Neural cell (in vitro differentiated cells): ENCODE data around the gene EXOC1L.

Source experiments
- EP300 ChIP-seq: fragments of 450-650 bp; conservative IDR thresholded peaks from 2 replicates; pipeline ENCODE4 v1.6.1; 2014; ENCODE audit warnings: antibody characterized with exemption, mild to moderate bottlenecking, moderate library complexity; ENCODE audit not compliant: poor library complexity, severe bottlenecking
- EZH2 ChIP-seq: fragments of 200-600, 300-800 bp; shearing (Covaris generic), sonication (generic); IDR thresholded peaks from 2 replicates; pipeline ENCODE4 v1.6.1; 2014; ENCODE audit warnings: antibody characterized with exemption, low read length, borderline replicate concordance, mild to moderate bottlenecking; ENCODE audit not compliant: insufficient read depth, poor library complexity, severe bottlenecking
- RAD21 ChIP-seq: fragments of 450-650 bp; conservative IDR thresholded peaks from 2 replicates; pipeline ENCODE4 v1.6.1; 2014; ENCODE audit warnings: antibody characterized with exemption, mild to moderate bottlenecking, moderate library complexity

GRCh38 chr4:55801498-55801897 is 18.1 kb upstream of the EXOC1L start:
- TF ChIP-seq EZH2 = no peak
- no peak for TF ChIP-seq RAD21
- no peak for TF ChIP-seq EP300
